Erythroblast (primary cell): ENCODE measurements around the gene CD226.
"Not testable (repeated sequence)": the region's sequence is repeated elsewhere in the genome, so short reads cannot be mapped to it uniquely, and the experiment has no call there.

ENCODE experiments used
- DNase-seq, 2 experiments: peaks; one replicate each; lab custom pipeline; 2025; lab: John Stamatoyannopoulos, UW
- GATA1 ChIP-seq: IDR thresholded peaks from 2 replicates; pipeline ENCODE4 v1.6.1; 2011; ENCODE audit warnings: low read depth, mild to moderate bottlenecking, control low read depth, low read length, moderate library complexity
- POLR2A ChIP-seq: IDR thresholded peaks from 2 replicates; pipeline ENCODE4 v1.6.1; 2011; ENCODE audit warnings: mild to moderate bottlenecking, low read length

The CD226 gene

DNA sequence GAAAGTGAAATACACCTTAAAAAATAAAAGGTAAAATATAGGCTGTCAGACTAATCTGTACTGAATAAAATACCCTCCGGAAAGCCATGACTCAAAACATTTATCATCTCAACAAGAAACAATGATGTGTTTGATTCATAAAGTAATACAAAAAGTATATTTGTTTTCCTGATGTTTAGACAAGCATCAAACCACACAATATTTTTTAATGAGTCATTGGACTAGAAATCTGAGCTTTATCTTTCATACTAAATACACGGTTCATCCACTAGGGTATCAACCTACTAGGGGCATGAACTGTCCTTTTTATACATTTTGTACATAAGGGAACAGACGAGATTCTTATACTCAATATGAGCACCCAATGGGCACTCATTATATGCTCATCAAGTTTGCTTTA, 31.3 kb downstream of the CD226 start:
- no peak for DNase-seq

DNA sequence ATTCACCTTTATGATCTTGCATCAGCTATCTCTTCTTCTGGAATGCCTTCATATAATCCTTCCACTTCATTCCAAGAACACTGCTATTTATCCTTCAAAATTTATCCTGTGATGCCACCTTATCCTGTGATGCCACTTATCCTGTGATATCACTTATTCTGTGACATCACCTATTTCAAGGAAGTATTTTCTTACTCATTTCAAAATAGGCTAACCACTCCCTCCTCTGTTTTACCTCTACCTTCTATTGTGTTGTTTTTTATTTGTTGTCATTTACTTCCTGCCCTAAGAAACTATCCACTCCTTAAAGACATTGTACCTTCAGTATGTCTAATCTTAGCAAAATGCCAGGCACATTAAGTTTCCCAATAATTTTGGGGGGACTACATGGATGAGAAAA, 38.8 kb downstream of the CD226 start:
- TF ChIP-seq POLR2A (no peak), GATA1 (no peak)
- no peak for DNase-seq

More for the DNA sequence above, 31.3 kb downstream of the CD226 start:
- TF ChIP-seq GATA1: no peak
- no peak for TF ChIP-seq POLR2A

DNA sequence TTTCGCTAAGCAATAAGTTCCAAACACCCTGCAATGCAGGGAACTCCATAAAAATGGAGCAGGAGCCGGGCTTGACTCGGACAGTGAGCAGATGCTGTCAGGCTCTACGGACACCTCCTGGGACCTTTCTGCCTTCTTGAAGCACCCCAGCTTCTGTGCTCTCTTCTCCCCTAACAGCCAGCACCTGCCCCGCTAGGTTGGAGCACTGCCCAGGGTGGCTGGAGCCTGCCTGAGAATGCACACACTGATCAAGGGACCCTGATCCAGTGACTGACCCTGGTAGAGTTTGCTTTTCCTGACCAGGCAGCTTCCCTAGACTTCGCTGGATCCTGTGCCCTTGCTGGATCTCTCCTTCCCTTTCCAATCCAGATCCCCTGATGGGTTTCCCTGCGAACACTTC, 40.9 kb downstream of the CD226 start:
- TF ChIP-seq GATA1: no peak
- no peak for TF ChIP-seq POLR2A
- no peak for DNase-seq

DNA sequence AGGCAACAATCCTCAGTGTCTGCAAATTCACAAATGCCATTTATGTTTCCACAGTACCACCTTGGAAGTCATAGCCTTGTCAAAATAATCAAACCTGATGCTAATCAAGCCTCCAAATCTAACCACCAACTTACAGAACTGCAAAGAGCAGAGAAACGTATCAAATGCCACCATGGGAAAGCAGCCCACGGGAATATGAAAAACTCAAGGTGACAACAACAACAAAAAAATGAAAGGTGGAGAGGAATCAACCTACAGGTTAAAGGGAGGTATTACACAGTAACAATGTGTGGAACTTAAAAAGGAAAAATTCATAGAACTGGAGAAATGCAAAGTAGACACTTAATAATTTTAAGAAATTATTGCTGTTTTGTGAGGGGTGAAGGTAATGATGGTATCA, 46.7 kb downstream of the CD226 start:
- TF ChIP-seq POLR2A (no peak), GATA1 (no peak)
- no peak for DNase-seq

DNA sequence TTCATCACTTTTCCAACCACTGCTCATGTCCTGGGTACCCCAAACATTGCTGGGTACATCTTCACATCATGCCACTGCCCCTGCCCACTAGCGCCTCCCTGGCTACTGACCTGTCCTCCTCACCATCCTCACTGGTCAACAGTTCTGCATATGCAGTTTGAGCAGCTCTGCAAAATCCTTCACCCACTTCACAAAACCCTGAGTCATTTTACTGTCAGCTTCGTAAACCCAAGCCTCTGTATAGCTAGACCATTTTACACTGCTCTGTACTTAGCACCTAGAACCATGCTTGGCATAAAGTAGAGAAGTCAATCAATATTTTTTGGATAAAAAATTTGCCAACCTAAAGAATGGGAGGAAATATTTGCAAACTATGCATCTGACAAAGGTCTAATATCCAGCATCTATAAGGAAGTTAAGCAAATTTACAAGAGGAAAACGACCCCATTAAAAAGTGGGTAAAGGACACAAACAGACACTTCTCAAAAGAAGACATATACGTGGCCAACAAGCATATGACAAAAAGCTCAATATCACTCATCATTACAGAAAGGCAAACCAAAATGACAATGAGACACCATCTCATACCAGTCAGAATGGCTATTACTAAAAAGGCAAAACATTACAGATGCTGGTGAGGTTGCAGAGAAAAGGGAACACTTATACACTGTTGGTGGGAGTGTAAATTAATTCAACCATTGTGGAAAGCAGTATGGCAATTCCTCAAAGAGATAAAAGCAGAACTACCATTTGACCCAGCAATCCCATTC, 48.3 kb downstream of the CD226 start:
- not testable (repeated sequence) for DNase-seq

DNA sequence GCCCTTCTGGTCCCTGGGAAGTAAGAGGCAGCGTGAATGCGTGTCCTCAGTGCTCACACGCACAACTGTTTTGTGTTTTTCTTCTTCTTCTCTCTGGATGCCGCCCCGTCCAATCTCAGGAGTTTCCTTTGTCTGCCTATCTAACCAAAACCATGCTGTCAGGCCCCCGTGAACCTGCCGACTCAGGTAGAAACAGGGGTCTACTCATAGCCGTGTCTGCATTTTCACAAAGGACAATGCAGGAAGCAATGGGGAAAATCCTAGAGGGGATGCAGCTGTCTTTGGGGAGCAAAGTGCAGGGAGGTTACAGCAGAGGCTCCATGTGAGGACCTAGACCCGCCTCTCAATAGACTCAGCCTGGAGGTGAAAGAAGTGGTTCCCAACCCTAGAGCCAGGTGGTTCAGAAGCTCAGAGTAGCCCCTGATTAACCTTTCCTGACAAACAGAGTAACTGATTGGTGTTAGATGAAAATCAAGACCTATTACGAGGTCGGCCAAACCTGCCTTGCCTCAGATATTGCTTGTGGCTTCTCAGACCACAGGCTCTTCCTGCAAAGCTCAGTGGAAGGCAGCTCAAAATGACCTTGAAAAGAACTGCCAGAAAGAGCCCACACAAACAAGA, 49.3 kb downstream of the CD226 start:
- DNase-seq: no peak
- TF ChIP-seq POLR2A: no peak
- no peak for TF ChIP-seq GATA1

DNA sequence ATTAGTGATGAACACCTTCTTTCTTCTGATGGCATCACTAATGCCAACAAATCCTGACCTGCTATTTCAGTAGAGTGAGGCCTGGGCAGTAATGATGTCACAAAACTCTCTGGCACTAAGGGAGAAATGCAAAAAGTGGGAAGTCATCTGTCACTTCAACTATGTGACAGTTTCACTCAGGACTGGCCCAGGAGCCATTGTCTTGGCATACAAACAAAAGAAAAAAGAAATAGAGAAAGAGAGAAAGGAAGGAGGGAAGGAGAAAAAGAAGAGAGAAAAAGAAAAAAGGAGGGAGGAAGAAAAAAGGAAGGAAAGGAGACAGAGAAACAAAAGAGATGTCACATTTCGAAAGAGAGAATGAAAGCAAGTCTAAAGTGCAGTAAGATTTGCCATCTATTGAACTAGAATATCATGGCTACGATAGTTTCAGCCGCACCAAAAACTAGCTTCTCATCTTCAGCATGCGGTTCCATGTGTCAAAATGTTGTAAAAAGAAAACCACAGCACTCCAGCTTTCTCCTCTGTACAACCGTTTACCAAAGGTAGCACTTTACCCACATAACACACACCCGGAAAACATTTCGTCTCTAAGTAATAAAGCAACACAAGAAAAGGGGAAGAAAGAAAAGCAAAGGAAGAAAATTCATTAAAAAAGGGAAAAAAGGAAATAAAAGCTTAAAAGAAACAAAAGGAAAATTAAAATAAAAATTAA, 50.1 kb downstream of the CD226 start:
- TF ChIP-seq POLR2A (no peak), GATA1 (no peak)
- DNase-seq: no peak

DNA sequence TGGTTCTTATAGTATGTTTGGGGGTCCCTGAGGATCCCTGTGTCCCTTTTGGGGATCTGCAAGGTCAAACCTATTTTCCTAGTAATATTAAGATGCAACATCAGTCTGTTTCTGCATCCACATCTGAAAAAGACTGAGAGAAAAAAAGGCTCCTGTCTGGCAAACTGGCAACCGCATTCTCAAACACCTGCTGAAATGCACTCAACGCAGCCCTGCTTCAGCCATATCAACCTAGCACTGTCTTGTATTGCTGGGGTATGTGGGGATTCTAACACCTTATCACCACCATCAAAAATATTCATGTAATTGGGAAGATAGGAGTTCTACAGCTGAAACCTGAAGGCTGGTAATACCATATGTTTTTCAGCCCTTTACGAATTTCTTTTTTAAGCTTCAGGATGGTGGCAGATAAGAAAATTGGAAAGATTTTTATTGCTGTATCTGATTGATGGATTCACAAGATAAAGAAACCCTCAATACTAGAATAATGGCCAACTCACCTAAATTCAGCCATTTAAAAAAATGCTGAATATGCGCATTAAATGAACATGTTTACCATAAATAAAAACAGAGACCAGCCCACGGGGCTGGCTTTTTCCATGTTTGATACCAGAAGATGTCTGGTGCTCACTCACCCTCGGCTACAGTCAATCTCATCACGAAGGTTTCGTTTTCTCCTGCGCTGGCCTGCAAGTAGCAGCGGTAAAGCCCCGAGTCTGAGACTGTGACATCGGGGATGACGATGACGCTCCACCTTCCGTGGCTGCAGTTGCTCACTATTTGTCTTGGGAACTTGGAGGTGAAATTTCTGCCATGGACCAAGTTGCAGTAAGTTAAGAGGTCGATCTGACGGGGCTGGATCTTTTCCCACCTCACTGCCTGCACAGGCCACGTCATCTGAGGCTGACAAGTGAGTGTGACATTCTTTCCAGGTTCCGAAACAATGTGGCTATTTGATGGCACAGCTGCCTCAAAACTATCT, 52.3 kb downstream of the CD226 start:
- DNase-seq: no peak
- TF ChIP-seq GATA1 (no peak), POLR2A (no peak)

DNA sequence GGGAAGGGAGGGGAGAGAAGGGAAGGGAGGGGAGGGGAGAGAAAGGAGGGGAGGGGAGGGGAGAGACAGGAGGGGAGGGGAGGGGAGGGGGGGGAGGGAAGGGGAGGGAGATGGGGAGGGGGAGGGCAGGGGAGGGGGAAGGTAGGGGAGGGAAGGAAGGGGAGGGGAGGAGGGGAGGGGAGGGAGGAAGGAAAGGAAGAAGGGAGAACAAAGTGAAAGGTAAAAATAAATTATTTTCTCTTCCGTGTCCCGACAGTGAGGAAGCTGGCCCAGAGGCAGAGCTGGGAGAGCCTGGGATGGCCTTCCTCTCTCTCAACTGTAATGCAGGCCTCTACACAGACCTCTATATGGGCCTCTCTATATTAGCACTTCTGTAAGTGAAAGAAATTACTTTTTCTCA, 53.2 kb downstream of the CD226 start:
- no peak for TF ChIP-seq GATA1
- no peak for TF ChIP-seq POLR2A
- DNase-seq: no peak

DNA sequence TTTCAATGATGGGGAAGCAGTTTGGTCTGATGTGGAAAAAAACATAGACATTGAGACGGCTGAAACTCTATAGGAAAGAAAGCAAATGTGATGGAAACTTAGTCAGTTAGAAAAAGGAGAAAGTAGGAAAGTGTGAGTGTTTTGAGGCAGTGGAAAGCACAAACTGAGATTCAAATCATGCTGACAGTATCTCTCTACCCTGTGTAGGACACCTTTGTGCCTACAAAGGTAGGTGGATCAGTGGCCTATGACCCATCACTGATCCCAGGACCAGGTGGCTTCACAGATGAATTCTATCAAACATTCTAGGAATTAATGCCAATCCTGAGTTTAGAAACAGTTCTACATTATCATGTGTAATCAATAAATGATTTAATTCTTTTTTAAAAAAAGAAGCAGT, 57.1 kb downstream of the CD226 start:
- no peak for DNase-seq
- no peak for TF ChIP-seq POLR2A
- no peak for TF ChIP-seq GATA1

DNA sequence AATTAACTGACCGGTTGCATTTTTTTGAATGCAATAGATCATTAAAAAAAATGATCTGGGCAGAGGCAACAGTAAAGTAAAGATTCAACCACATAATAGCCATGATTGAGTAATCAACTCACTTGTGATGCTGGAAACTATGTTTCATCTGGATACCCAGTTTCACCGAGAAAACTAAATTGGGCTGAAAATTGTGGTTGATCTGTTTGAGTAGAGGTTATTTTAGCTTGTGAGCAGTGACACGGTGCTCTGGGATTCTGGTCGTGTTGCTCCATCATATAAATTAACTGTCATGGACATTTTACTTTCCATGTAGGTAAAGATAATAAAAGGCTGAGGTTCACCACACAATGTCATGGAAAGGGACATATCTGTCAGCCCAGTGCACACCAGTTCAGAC, 58.7 kb downstream of the CD226 start:
- TF ChIP-seq POLR2A: no peak
- no peak for TF ChIP-seq GATA1
- DNase-seq: no peak

DNA sequence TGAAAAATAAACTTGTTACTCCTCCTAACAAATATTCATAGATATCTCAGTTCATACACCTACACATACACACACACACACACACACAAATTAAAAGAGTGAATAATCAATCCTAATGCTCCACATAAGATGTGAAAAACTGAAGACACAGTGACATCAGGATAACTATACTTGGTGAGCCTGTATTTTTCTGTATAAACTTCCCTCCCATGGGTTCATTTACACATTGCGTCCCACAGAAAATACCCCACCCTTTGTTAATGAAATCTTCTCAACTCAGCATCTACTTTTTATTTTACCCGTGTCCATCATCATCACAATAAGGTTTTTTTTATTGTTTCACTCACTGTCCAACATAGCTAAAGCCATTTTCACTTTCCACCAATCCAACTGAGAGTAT, 60.4 kb downstream of the CD226 start:
- no peak for TF ChIP-seq POLR2A
- TF ChIP-seq GATA1: no peak
- no peak for DNase-seq

DNA sequence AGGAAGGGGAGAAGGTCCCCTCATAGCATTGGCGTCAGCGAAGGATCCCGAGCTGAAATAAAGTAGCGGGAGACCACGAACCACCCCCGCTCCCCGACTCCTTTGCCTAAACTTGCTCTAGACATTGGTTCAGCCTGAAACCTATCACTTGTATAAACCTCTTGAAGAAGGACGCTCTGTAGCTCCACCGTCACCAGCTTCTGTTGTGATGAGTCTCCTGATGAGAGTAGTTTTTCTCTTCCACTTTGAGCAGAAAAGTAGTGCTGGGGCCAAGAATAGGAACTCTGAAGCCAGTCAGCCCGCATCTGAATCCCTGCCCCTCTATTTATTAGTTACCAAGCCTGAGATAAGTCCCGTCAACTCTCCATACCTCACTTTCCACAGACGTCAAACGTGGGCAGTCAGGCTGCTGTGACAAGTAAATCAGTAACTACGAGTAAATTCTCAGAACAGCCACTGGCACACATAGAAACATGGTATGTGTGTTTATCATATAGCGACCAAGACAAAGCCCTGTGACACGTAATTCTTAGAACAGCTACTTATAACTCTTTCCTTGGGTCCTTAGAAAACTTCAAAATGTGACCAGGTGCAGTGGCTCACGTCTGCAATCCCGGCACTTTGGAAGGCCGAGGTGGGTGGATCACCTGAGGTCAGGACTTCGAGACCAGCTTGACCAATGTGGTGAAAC, 61.7 kb downstream of the CD226 start:
- TF ChIP-seq POLR2A (no peak), GATA1 (no peak)
- DNase-seq: no peak
